Endothelial cell of umbilical vein (primary cell): ENCODE results near the gene ART5. TPM values are rescaled to one million over a fixed set of nuclear protein-coding genes. Genes with fewer than 3 reads are reported as not detected.

Source experiments
- BruUV-seq: library from RNA; stranded (reverse); fragments of 400-500 nt; replicated peaks from 2 replicates; lab custom pipeline; 2021; lab: Mats Ljungman, UMichigan
- CTCF ChIA-PET: fragments of 300-600, 350-600 bp; sonication (Branson Sonifier 250); formaldehyde crosslinking; loops from one replicate; lab custom pipeline; 2021; ENCODE audit warnings: antibody characterized with exemption, inconsistent platforms; lab: Charles Lee
- POLR2A ChIA-PET: fragments of 300-600, 350-600 bp; sonication (Branson Sonifier 250); formaldehyde crosslinking; loops from one replicate; lab custom pipeline; 2021; ENCODE audit warnings: antibody characterized with exemption, inconsistent platforms; lab: Charles Lee
- DNase-seq: peaks from one replicate; pipeline ENCODE4 v3.0.0-alpha.2; 2011; ENCODE audit warnings: low read depth, low spot score
- FAIRE-seq: peaks from 2 replicates; lab custom pipeline; 2011; peaks lifted over from hg19 to GRCh38; lab: Jason Lieb, UNC
- H2AFZ ChIP-seq: 2 replicates; pipeline ENCODE4 v1.6.0; 2012; ENCODE audit warnings: low read depth, low read length, control low read depth, inconsistent platforms
- H3K27ac ChIP-seq: 2 replicates; pipeline ENCODE4 v1.5.1; 2011; ENCODE audit warnings: low read depth, mild to moderate bottlenecking, control low read depth, low read length, moderate library complexity; ENCODE audit not compliant: insufficient read depth
- H3K27me3 ChIP-seq, 2 experiments: 2 replicates each; pipeline versions ENCODE4 v1.6.0 to v1.6.1; 2011; ENCODE audit warnings: low read length in 2 of 2, mixed read lengths in 1 of 2; ENCODE audit not compliant: control insufficient read depth in 2 of 2, insufficient read depth in 2 of 2
- H3K36me3 ChIP-seq, 2 experiments: 2 replicates in 1 of 2; 3 replicates in 1 of 2; pipeline ENCODE4 v1.5.1; 2011; ENCODE audit warnings: low read length in 2 of 2, mild to moderate bottlenecking in 1 of 2, moderate library complexity in 1 of 2; ENCODE audit not compliant: control insufficient read depth in 2 of 2, insufficient read depth in 2 of 2; ENCODE audit errors: extremely low read depth in 1 of 2
- H3K4me1 ChIP-seq: 3 replicates; pipeline ENCODE4 v1.5.1; 2011; ENCODE audit warnings: mild to moderate bottlenecking, low read length; ENCODE audit not compliant: control insufficient read depth, insufficient read depth; ENCODE audit errors: extremely low read depth
- H3K4me2 ChIP-seq: 2 replicates; pipeline ENCODE4 v1.6.1; 2011; ENCODE audit warnings: low read length, control low read depth, mixed read lengths; ENCODE audit not compliant: insufficient read depth
- H3K4me3 ChIP-seq, 3 experiments: fragments of 200-600 bp in 1 of 3; sonication (generic), shearing (Covaris generic) in 1 of 3; replicated peaks in 1 of 3; 2 replicates each; pipeline ENCODE4 v1.5.1; 2011 to 2016; ENCODE audit warnings: control low read depth in 3 of 3, low read length in 3 of 3, mild to moderate bottlenecking in 2 of 3, inconsistent platforms in 1 of 3, low read depth in 1 of 3, moderate library complexity in 1 of 3; ENCODE audit not compliant: insufficient read depth in 1 of 3
- H3K79me2 ChIP-seq: 2 replicates; pipeline ENCODE4 v1.6.0; 2012; ENCODE audit warnings: low read length, inconsistent platforms; ENCODE audit not compliant: control insufficient read depth, insufficient read depth
- H3K9ac ChIP-seq: replicated peaks from 2 replicates; pipeline ENCODE3; 2011; ENCODE audit warnings: low read length, control low read depth; ENCODE audit not compliant: insufficient read depth; ENCODE audit errors: extremely low read depth
- H3K9me1 ChIP-seq: replicated peaks from 3 replicates; pipeline ENCODE4 v1.6.0; 2011; ENCODE audit warnings: mild to moderate bottlenecking, low read length; ENCODE audit not compliant: control insufficient read depth, insufficient read depth; ENCODE audit errors: extremely low read depth
- H3K9me3 ChIP-seq: replicated peaks from 2 replicates; pipeline ENCODE4 v1.5.1; 2012; ENCODE audit warnings: low read length, inconsistent platforms; ENCODE audit not compliant: control insufficient read depth, insufficient read depth
- H4K20me1 ChIP-seq: replicated peaks from 2 replicates; pipeline ENCODE3; 2011; ENCODE audit warnings: mild to moderate bottlenecking, low read length; ENCODE audit not compliant: control insufficient read depth, insufficient read depth; ENCODE audit errors: extremely low read depth
- CTCF ChIP-seq, 2 donors: IDR thresholded peaks; 1 replicate in 1 of 2; 2 replicates in 1 of 2; pipeline ENCODE4 v1.5.1; 2011; ENCODE audit warnings: low read length in 2 of 2, mild to moderate bottlenecking in 2 of 2, moderate library complexity in 2 of 2, control low read depth in 1 of 2, inconsistent platforms in 1 of 2, low read depth in 1 of 2; ENCODE audit not compliant: insufficient read depth in 1 of 2; ENCODE audit errors: extremely low read depth in 1 of 2
- EZH2 ChIP-seq: IDR thresholded peaks from 2 replicates; pipeline ENCODE4 v1.6.1; 2012; ENCODE audit warnings: borderline replicate concordance, low read depth, mild to moderate bottlenecking, moderate library complexity, low read length, inconsistent platforms; ENCODE audit not compliant: severe bottlenecking
- FOS ChIP-seq: IDR thresholded peaks from 2 replicates; pipeline ENCODE4 v1.6.1; 2011; ENCODE audit warnings: mild to moderate bottlenecking, low read length, moderate library complexity, borderline replicate concordance; ENCODE audit not compliant: insufficient read depth
- GATA2 ChIP-seq: IDR thresholded peaks from 2 replicates; pipeline ENCODE4 v1.7.0; 2011; ENCODE audit warnings: low read depth, mild to moderate bottlenecking, moderate library complexity, mixed read lengths, low read length; ENCODE audit not compliant: insufficient read length, insufficient read depth
- JUN ChIP-seq: IDR thresholded peaks from 2 replicates; pipeline ENCODE4 v1.6.1; 2011; ENCODE audit warnings: borderline replicate concordance, low read depth; ENCODE audit not compliant: insufficient read length, insufficient read depth
- MAX ChIP-seq: IDR thresholded peaks from 2 replicates; pipeline ENCODE4 v1.6.1; 2011; ENCODE audit not compliant: insufficient read depth, insufficient read length
- MYC ChIP-seq: IDR thresholded peaks from one replicate; pipeline ENCODE4 v1.6.1; 2011; ENCODE audit warnings: mild to moderate bottlenecking, low read depth, low read length
- POLR2A ChIP-seq: IDR thresholded peaks from 2 replicates; pipeline ENCODE4 v1.6.1; 2012; ENCODE audit warnings: low read depth, mild to moderate bottlenecking, control low read depth, low read length
- POLR2AphosphoS5 ChIP-seq: IDR thresholded peaks from 2 replicates; pipeline ENCODE4 v1.6.1; 2012; ENCODE audit warnings: low read depth, mild to moderate bottlenecking, control low read depth, low read length, moderate library complexity; ENCODE audit not compliant: insufficient read depth
- dilution Hi-C: fragments of 300-500 bp; cut with MboI; formaldehyde crosslinking; loops from one replicate; pipeline ENCODE4 v1.15.0; 2019; ENCODE audit warnings: low sequenced_read_pairs; ENCODE audit not compliant: extremely low pct_ligation_motif_present
- intact Hi-C: fragments of 100-400 bp; cut with micrococcal nuclease; formaldehyde crosslinking; loops from one replicate; pipeline ENCODE4 v1.10.0; 2022
- polyA plus RNA-seq, 4 experiments: library from polyadenylated mRNA; depleted of rRNA in 3 of 4; stranded (reverse) in 3 of 4; unstranded in 1 of 4; fragments of >200 nt; gene quantifications; 2 replicates each; pipeline versions ENCODE4 v1.2.1 to v1.2.3, GENCODE V29; 2011 to 2012; ENCODE audit warnings: missing spikeins in 1 of 4
- total RNA-seq: library from RNA; stranded (reverse); gene quantifications from 2 replicates; pipeline ENCODE4 v1.2.3, GENCODE V29; 2021

ART5 gene
- total and polyA plus RNA-seq, 2 donors (not counting 3 experiments of a cell fraction or from before 2014, with no cell fraction given) = not detected

GRCh38 chr11:3666023-3666530, 24.3 kb upstream of the ART5 start:
- DNase-seq (no peak), FAIRE-seq (no peak)
- intact Hi-C loops (no loop called here), dilution Hi-C loops (no loop called here)
- Histone ChIP-seq H3K27me3 (no peaks in the 10 kb centered on the region), H3K9me3 (no peaks in the 10 kb centered on the region), H4K20me1 (no peaks in the 10 kb centered on the region), H3K4me3 (no peak overlapping the region), H3K36me3 (peaks cover 0 to 16% of the 10 kb centered on the region in 2 experiments), H3K27ac (no peak overlapping the region), H3K79me2 (no peaks in the 10 kb centered on the region), H3K4me1 (no peaks in the 10 kb centered on the region), H3K9me1 (no peaks in the 10 kb centered on the region), H3K9ac (no peak overlapping the region), H3K4me2 (no peak overlapping the region), H2AFZ (no peak overlapping the region)
- CTCF ChIA-PET = no interaction called here
- BruUV-seq = no TSS peak
- POLR2A ChIA-PET = no interaction called here
- TF ChIP-seq POLR2A (no peak), MAX (no peak), POLR2AphosphoS5 (no peak), CTCF (IDR thresholded peaks at IDR 0.05; ENCODE audit: extremely low read depth in 1 of 2, insufficient read depth in 1 of 2, low read depth in 1 of 2, low read length in 2 of 2) (no peak), MYC (no peak), GATA2 (no peak), EZH2 (no peak), FOS (no peak), JUN (no peak)
